ENCODE data around the gene EDIL3. TPM values are rescaled to one million over a fixed set of nuclear protein-coding genes. Genes with fewer than 3 reads are reported as not detected.

Gene EDIL3
- total RNA-seq, 2 experiments from 2014 or later: not detected

DNA sequence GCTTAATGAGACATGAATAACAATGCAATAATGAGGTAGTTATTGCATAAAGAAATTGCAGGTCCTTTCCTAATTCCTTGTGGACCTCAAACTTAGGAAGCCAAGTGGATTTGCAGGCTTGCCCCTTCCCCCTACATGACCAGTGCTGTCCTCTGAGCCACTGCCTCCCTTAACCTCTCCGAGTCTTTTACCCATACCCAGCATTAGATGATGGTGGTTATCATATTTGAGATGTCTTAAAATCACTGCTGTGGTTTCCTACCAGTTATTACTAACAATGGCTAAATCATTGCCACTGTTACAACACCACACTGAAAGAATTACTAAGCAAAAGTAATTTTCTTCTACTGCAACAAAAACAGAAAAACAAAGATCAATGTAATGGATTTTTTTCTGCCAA lies 170.8 kb downstream of the EDIL3 start:
- Histone ChIP-seq H2AFZ (ENCODE audit: low read length) (no peak overlapping the region), H3K27ac (ENCODE audit: low read depth, low read length, poor library complexity, severe bottlenecking) (no peak overlapping the region), H3K4me2 (ENCODE audit: low read length) (no peak overlapping the region), H3K36me3 (ENCODE audit: insufficient read depth, low read length) (no peaks in the 10 kb centered on the region), H3K9me2 (ENCODE audit: insufficient read depth, low read length) (no peaks in the 10 kb centered on the region), H3K4me1 (ENCODE audit: insufficient read depth, low read length, poor library complexity, severe bottlenecking) (no peaks in the 10 kb centered on the region), H3K4me3 (ENCODE audit: low read depth, low read length, poor library complexity, severe bottlenecking) (no peak overlapping the region), H4K20me1 (ENCODE audit: insufficient read depth, low read length) (no peaks in the 10 kb centered on the region), H3K9me3 (ENCODE audit: low read length) (no peaks in the 10 kb centered on the region), H3K79me2 (ENCODE audit: insufficient read depth, low read depth, low read length) (no peaks in the 10 kb centered on the region)
- no TSS peak for BruUV-seq (replicated peaks)
- ChIA-PET POLR2A (interaction anchor here (1.0 kb wide), 1 partner anchor 13 kb away, joined by 3 read pairs; no protein-coding TSS in a partner anchor), CTCF (ENCODE audit: unreplicated experiment) (no interaction called here)
- no peak for DNase-seq (ENCODE audit: low spot score)
- TF ChIP-seq, protein P1, sequence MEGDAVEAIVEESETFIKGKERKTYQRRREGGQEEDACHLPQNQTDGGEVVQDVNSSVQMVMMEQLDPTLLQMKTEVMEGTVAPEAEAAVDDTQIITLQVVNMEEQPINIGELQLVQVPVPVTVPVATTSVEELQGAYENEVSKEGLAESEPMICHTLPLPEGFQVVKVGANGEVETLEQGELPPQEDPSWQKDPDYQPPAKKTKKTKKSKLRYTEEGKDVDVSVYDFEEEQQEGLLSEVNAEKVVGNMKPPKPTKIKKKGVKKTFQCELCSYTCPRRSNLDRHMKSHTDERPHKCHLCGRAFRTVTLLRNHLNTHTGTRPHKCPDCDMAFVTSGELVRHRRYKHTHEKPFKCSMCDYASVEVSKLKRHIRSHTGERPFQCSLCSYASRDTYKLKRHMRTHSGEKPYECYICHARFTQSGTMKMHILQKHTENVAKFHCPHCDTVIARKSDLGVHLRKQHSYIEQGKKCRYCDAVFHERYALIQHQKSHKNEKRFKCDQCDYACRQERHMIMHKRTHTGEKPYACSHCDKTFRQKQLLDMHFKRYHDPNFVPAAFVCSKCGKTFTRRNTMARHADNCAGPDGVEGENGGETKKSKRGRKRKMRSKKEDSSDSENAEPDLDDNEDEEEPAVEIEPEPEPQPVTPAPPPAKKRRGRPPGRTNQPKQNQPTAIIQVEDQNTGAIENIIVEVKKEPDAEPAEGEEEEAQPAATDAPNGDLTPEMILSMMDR (conservative IDR thresholded peaks at IDR 0.05; ENCODE audit: low read length): no peak
- no peak for TF ChIP-seq EZH2phosphoT487 (IDR thresholded peaks at IDR 0.05; ENCODE audit: borderline replicate concordance, low read depth, low read length)
- intact Hi-C loops (cut with micrococcal nuclease; ENCODE audit: unreplicated experiment): no loop called here

DNA sequence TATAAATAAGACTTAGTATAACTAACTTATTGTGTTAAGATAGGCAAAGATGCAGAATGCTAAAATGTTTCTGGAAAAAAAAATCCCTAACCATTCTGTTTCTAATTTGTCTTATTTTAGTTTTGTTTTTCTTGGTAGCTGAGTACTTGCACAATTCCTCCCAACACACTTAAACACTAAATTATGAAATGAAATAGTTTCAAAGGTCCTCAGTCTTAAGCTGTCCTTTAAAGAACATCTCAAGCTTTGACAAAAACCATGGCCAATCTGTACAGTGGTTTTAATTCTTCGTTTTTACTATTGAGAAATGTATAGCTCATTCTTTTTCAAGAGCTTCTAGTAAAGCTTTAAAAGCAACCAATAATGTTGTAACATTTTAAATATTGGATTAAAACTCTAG lies 171.5 kb downstream of the EDIL3 start:
- H3K79me2 ChIP-seq (ENCODE audit: insufficient read depth, low read depth, low read length): no peaks in the 10 kb centered on the region
- DNase-seq (ENCODE audit: low spot score): no peak
- H3K4me1 ChIP-seq (ENCODE audit: insufficient read depth, low read length, poor library complexity, severe bottlenecking): no peaks in the 10 kb centered on the region
- POLR2A ChIA-PET: interaction anchor here (0.6 to 1.0 kb wide), 2 partner anchors 13 to 866 kb away, joined by 3 read pairs; no protein-coding TSS in a partner anchor
- no peak overlapping the region for H3K27ac ChIP-seq (ENCODE audit: low read depth, low read length, poor library complexity, severe bottlenecking)
- H4K20me1 ChIP-seq (ENCODE audit: insufficient read depth, low read length): no peaks in the 10 kb centered on the region
- TF ChIP-seq, protein P1 (conservative IDR thresholded peaks at IDR 0.05; ENCODE audit: low read length): no peak
- TF ChIP-seq EZH2phosphoT487 (IDR thresholded peaks at IDR 0.05; ENCODE audit: borderline replicate concordance, low read depth, low read length): no peak
- no peak overlapping the region for H2AFZ ChIP-seq (ENCODE audit: low read length)
- no peaks in the 10 kb centered on the region for H3K9me2 ChIP-seq (ENCODE audit: insufficient read depth, low read length)
- H3K4me3 ChIP-seq (ENCODE audit: low read depth, low read length, poor library complexity, severe bottlenecking): no peak overlapping the region
- intact Hi-C loops (cut with micrococcal nuclease; ENCODE audit: unreplicated experiment): no loop called here
- no peak overlapping the region for H3K4me2 ChIP-seq (ENCODE audit: low read length)
- CTCF ChIA-PET (ENCODE audit: unreplicated experiment): no interaction called here
- no peaks in the 10 kb centered on the region for H3K9me3 ChIP-seq (ENCODE audit: low read length)
- H3K36me3 ChIP-seq (ENCODE audit: insufficient read depth, low read length): no peaks in the 10 kb centered on the region
- no TSS peak for BruUV-seq (replicated peaks)

DNA sequence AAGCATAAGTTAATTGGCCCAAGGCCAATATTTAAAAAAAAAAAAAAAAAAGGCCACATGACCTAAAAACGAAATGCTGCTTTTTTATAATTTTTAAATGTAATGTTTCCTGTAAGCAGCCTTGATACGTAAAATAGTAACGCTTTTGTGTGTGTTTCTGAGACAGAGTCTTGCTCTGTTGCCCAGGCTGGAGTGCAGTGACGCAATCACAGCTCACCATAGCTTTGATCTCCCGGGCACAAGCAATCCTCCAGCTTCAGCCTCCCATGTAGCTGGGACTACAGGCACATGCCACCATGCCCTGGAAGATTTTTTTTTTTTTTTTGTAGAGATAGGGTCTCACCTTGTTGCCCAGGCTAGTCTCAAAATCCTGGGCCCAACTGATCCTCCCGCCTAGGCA lies 179.9 kb downstream of the EDIL3 start:
- H3K4me3 ChIP-seq (ENCODE audit: low read depth, low read length, poor library complexity, severe bottlenecking): no peak overlapping the region
- H3K9me2 ChIP-seq (ENCODE audit: insufficient read depth, low read length): no peaks in the 10 kb centered on the region
- BruUV-seq (replicated peaks): no TSS peak
- ChIA-PET CTCF (ENCODE audit: unreplicated experiment) (no interaction called here), POLR2A (no interaction called here)
- intact Hi-C loops (cut with micrococcal nuclease; ENCODE audit: unreplicated experiment): no loop called here
- H2AFZ ChIP-seq (ENCODE audit: low read length): no peak overlapping the region
- H3K4me2 ChIP-seq (ENCODE audit: low read length): no peak overlapping the region
- H3K79me2 ChIP-seq (ENCODE audit: insufficient read depth, low read depth, low read length): no peaks in the 10 kb centered on the region
- no peak for DNase-seq (ENCODE audit: low spot score)
- no peaks in the 10 kb centered on the region for H3K36me3 ChIP-seq (ENCODE audit: insufficient read depth, low read length)
- no peaks in the 10 kb centered on the region for H3K9me3 ChIP-seq (ENCODE audit: low read length)
- H4K20me1 ChIP-seq (ENCODE audit: insufficient read depth, low read length): no peaks in the 10 kb centered on the region
- no peak overlapping the region for H3K27ac ChIP-seq (ENCODE audit: low read depth, low read length, poor library complexity, severe bottlenecking)
- H3K4me1 ChIP-seq (ENCODE audit: insufficient read depth, low read length, poor library complexity, severe bottlenecking): no peaks in the 10 kb centered on the region
- TF ChIP-seq, protein P1 (conservative IDR thresholded peaks at IDR 0.05; ENCODE audit: low read length): no peak
